KOPT-K1 (cell line): ENCODE results near the gene SYT7.

Experiments used
- H3K27ac ChIP-seq: fragments of 200-600 bp; sonication (generic); 2 replicates; pipeline ENCODE4 v1.5.1; 2016; ENCODE audit warnings: antibody characterized with exemption, mild to moderate bottlenecking, low read depth, low read length; ENCODE audit not compliant: poor library complexity, severe bottlenecking
- H3K36me3 ChIP-seq: fragments of 200-600 bp; sonication (generic); 2 replicates; pipeline ENCODE4 v1.5.1; 2017; ENCODE audit warnings: antibody characterized with exemption, mild to moderate bottlenecking, low read length, moderate library complexity; ENCODE audit not compliant: insufficient read depth
- H3K9me3 ChIP-seq: fragments of 200-600 bp; sonication (generic); 2 replicates; pipeline ENCODE4 v1.5.1; 2017; ENCODE audit warnings: antibody characterized with exemption, low read length, mild to moderate bottlenecking; ENCODE audit not compliant: insufficient read depth, poor library complexity, severe bottlenecking

SYT7 gene

DNA sequence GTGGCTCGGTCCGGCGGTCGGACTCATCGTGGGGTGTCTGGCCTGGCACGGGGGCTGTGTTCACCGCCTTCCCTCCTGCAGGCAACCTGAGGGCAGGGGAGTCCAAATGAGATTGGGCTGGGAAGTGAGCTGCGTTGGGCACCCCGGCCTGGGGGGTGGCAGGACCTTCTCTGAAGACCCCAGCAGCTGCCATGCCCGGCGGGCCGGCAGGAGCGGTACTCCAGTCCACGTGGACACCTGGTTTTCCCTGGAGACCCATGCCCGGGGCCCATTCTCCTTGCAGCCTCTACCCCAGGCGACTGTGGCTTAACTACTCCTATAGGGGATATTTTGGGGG, 47.9 kb downstream of the SYT7 start:
- Histone ChIP-seq H3K9me3 (no peaks in the 10 kb centered on the region), H3K36me3 (no peaks in the 10 kb centered on the region), H3K27ac (no peak overlapping the region)

DNA sequence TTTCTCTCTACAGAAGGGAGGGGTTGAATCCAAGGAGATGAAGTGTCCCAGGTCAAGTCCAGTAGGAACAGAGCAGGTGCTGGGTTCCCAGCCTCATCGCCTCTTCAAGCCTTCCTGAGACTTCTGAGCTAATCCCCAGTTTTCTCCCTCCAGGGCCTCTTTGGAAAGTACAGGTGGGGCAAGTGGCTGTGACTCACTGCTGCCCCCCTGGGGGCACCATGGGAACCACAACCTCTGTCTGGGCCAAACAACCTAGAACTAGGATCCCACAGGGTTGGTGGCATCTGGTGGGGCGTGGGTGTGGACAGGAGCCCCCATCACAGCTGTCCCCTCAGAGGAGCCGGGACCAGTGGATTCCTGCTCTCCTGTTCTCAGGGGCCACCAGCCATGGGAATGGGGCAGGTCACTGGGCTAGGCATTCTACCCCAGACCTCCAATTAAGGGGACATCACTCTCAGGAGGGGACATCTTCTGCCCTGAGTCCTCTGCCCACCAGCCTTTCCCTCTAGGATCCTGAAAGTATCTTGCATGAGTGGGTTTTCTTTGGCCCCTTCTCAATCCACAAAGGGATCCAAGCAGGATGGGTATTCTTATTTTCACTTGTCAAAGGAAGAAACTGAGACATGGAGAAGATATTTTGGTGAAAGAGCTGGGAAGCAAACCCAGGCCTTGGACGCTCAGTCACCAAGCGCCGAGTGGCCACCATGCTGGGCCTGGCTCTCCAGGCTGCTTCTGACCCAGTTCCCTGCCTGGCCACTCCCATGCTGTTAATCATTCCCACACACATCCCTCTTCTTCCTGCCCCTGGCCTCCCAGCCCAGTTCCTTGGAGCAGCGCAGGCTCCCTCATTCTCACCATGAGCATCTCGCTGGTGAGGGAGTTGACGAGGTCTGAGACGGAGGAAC, 48.5 kb downstream of the SYT7 start:
- H3K9me3 ChIP-seq = no peaks in the 10 kb centered on the region
- no peaks in the 10 kb centered on the region for H3K36me3 ChIP-seq
- no peak overlapping the region for H3K27ac ChIP-seq

DNA sequence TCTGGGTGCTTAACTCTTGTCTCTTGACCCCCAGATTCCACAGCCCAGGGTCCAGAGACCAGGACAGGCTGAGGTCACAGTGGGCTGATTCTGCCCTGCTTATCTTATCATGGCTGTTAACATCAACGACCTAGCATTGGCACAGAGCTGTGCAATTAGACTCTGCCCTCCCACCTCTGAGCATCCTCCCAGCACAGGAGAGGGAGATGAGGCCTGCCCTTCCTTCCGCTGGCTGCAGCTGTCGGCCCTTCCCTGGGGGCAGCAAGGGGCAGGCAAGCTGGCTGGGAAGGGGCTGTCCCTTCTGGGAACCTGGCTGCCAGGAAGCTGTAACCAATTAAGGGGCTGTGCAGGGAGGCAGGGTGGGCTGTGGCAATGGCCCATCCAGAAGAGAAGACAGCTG, 49.8 kb downstream of the SYT7 start:
- H3K9me3 ChIP-seq = no peaks in the 10 kb centered on the region
- H3K27ac ChIP-seq = no peak overlapping the region
- H3K36me3 ChIP-seq = no peaks in the 10 kb centered on the region

DNA sequence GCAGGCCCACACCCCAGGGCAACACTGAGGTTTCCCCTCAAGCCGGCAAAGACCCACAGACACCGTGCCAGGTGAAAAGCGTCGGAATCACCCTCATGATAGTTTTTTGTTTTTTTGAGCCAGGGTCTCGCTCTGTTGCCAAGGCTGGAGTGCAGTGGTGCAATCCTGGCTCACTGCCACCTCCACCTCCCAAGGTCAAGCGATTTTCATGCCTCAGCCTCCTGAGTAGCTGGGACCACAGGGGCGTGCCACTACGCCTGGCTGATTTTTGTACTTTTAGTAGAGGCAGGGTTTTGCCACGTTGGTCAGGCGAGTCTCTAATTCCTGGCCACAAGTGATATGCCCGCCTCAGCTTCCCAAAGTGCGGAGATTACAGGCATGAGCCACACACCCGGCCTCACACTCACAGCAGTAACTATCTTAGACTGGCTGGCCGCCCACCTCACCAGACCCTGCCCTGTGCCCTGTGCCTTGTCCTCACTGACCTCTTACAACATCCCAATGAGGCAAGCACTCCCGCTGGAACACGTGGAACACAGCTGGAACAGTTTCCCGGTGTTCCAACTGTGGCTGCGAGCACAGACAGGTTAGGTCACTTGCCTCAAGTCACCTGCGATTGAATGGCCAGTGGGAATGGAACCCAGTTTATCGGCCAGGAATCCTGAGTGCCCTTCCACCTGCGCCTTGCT, 51.2 kb downstream of the SYT7 start:
- Histone ChIP-seq H3K27ac (no peak overlapping the region), H3K36me3 (no peaks in the 10 kb centered on the region), H3K9me3 (no peaks in the 10 kb centered on the region)

DNA sequence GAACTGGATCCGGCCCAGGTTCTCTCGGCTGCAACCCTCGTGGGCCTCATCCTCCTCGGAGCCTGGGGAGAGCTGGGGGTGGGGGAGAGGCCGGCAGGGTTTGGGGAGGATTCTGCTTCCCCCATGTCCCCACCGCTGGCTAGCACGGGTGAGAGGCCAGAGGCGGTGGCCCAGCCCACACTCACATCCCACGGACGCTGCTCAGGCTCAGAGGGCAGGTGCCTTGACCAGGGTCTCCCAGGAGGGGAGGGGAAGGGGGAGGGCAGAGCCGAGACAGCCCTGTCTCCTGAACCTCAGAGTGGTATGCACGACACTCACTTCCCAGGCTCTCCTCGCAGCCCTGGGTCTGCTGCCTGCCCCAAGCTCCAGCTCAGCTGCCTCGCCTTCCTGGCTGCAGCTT, 52.8 kb downstream of the SYT7 start:
- Histone ChIP-seq H3K27ac (no peak overlapping the region), H3K9me3 (no peaks in the 10 kb centered on the region), H3K36me3 (no peaks in the 10 kb centered on the region)

DNA sequence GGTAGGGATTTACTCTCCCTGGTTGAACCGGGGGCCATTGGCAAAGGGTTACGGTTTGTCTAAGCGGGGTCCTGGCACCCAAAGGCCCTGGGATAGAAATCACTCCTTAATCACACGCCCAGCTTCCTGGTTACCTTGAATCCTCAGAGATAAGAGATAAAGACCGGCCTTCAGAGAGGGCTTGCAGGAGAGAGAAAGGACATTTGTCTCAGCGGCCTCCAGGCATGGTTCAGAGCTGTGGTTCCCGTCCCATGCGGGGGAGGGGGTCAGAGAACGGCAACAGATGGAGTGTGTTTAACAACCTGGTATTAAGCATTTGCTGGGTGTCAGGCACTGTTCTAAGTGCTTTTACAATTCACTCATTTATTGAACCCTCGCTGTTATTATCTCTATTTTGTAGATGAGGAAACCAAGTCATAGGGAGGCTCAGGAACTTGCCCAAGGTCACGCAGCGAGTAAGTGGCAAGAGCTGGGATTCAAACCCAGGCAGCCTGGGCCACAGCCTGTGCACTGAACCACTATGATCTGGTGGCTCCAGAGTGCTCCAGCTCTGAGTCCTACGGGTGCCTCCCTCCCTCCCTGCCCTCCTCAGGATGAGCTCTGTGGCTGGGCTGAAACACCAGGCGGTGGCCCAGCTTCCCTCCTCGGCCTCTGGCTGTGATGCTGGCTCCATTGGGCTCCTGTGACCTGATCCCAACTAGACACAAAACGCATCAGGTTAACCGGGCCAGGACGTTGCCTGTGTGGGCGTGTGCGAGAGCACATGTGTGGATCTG, 53.7 kb downstream of the SYT7 start:
- Histone ChIP-seq H3K36me3 (no peaks in the 10 kb centered on the region), H3K9me3 (no peaks in the 10 kb centered on the region), H3K27ac (no peak overlapping the region)

DNA sequence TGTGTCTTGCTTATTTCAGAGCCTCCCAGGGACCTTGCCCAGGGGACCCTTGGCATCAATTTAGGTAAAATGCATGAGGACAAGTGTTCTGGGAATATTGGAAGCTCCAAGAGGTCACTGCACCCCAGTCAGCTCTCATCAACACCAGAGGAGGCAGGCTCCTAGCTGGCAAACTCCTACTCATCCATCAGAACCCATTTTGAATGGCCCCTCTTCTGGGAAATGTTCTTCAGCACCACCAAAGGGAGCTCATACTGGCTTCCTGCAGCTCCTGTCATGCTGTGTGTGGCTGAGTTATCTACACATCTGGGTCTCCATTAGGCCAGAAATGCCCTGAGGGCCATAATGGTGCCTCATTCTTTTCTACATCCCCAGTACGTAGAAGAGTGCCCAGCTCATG, 54.6 kb downstream of the SYT7 start:
- H3K27ac ChIP-seq = no peak overlapping the region
- H3K36me3 ChIP-seq = no peaks in the 10 kb centered on the region
- no peaks in the 10 kb centered on the region for H3K9me3 ChIP-seq

DNA sequence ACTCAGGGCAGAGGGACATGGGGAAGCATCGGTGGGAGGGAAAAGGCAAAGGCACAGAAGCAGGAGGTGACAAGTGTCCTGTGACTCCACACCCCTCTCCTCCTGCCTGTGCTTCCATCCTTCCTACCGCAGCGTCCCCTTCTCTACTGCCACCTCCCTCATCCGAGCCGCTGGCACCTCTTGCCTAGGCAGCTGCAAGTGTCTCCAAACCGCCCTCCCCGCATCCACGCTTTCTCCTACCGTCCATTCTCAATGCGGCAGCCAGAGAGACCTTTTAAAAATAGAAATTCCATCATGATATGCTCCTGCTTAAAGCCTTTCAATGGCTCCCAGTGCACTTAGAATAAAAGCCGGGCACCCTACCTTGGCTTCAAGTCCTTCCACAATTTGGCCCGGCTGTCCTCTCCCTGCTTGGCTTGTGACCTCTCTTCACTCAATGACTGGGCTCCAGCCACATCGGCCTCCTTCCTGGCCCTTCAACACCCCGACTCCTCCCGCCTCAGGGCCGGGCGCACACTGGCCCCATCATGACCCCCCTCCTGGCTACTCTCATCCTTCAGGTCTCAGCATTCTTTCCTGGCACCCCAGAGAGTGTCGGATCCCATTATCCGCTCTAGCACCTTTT, 55.8 kb downstream of the SYT7 start:
- Histone ChIP-seq H3K9me3 (no peaks in the 10 kb centered on the region), H3K36me3 (no peaks in the 10 kb centered on the region), H3K27ac (no peak overlapping the region)

DNA sequence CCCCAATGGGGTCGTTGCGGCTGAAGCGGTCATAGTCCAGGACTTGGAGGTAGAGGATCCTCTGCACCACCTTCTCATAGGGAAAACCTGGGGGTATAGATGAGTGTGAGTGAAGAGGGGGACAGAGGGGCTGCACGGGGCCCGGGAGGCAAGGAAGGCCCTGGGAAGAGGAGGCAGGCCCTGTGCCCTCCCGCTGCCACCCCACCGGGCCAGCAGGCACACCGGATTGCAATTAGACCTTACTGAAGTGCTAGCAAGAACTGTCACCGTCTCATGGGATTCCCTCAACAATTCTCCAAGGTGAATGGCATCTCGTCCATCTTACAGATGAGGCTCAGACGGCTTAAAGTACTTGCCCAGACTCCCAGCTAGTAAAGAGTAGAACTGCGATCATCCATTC, 56.4 kb downstream of the SYT7 start:
- H3K36me3 ChIP-seq = no peaks in the 10 kb centered on the region
- H3K9me3 ChIP-seq = no peaks in the 10 kb centered on the region
- H3K27ac ChIP-seq = no peak overlapping the region

DNA sequence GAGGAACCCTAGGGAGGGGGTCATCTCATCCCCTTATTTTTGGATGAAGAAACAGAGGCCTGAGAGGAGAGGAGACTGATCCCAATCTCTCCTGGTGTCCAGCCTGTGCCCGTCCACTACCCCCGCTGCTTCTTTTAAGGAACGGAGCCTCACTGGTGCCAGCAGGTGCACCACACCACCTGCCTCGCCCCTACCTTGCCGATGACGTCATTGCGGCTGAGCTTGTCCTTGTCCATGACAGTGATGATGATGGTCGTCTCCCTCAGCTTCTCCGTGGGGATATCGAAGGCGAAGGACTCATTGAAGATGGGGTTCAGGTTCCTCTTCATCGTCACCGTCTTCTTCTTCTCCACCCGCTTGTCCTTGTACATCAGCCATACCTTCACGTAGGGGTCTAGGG, 58.0 kb downstream of the SYT7 start:
- Histone ChIP-seq H3K27ac (no peak overlapping the region), H3K9me3 (no peaks in the 10 kb centered on the region), H3K36me3 (no peaks in the 10 kb centered on the region)

DNA sequence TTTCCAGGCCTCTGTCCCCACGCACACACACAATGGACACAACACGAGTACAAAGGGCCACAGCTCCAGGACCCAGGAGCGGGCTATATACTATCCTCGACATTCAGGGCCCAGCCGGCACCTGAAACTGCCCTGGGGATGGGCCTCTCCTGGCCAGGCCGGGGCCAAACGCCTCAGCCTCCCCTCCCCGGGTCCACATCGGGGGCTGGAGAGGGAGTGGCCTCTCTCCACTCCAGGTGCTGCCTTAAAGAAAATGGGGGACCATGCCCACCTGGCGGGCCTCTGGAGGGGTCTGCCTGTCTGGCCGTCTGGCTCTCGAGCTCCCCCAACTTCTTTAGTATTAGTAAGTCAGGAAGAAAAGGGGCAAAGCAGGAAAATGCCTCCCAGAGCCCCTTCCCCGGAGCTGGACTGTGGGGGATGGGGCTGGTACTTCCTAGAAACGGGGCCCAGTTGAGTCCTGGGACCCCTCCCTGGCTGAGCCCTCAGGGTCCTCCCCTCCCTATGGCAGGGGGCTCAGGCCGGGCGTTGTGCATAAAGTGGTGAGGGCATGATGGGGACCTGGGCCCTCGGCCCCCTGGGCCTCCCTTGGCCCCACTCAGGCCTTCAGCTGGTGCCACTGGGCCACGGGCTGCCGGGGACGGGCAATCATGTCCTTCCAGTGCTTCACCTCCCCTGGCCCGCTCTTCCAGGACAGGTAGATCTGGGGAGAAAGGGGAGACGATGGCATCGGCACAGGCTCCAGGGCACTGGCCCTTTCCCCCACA, 62.7 kb downstream of the SYT7 start:
- Histone ChIP-seq H3K27ac (no peak overlapping the region), H3K9me3 (no peaks in the 10 kb centered on the region), H3K36me3 (no peaks in the 10 kb centered on the region)

DNA sequence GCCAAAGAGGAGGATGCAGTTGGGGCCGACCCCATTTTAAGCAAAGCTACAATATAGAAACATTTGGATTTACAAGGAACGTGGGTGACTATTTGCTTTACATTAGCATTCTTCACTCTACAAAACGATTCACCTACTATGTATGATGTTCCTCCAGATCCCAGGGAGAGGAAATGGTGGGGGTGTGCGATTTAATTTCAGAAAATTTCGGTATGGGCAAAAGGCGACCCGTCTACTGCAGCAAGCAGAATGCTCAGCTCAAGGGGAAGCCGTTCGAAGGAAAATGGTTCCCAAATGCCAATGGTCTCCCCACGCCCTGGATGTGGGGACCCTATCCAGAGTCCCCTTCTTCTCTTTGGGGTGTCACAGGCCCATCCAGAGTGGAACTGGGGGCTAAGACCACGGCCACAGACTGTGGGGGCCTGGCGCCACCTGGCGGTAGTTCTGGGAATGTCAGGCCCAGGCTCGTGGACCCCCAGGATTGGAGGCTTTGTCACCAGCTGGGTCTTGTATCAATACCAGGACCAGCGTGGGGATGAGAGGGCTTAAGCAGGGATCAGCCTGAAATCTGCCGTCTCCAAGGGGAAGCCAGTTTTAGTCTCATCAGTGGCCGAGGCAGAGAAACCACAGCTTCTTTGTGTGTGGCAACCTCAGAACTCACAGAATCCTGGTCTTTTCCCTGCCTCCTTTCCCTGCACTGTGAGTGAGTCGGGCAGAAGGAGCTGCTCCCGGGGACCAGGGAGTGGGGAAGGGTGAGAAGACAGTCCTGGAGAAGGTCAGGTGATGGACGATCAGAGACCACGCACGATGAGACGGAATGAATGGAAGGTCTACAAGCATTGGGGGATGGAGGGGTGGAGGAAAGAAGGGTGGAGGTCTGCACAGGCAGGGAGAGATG, 64.0 kb downstream of the SYT7 start:
- H3K9me3 ChIP-seq = no peaks in the 10 kb centered on the region
- no peak overlapping the region for H3K27ac ChIP-seq

DNA sequence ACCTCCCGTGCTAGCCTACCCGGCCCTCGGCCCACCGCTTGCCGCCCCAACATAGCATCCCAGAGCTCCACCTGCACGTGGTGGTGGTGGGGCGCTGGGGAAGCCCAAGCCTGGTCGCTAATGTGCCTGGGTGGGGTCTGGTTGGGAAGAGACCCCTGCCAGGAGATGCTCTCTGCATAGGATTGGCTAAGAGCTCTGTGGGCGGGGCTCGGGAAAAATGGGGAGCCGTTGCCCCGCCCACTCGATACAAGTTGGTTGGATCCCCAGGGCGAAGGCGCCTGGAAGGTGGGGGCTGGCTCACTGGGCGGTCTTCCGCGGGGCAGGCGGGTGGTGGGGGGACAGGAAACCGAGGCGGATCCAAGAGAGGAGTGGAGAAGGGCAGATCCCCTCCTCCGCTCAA, 64.7 kb downstream of the SYT7 start:
- H3K9me3 ChIP-seq = no peaks in the 10 kb centered on the region
- H3K27ac ChIP-seq = no peak overlapping the region
- H3K36me3 ChIP-seq = no peaks in the 10 kb centered on the region

More for the DNA sequence above, 64.0 kb downstream of the SYT7 start:
- H3K36me3 ChIP-seq = no peaks in the 10 kb centered on the region

DNA sequence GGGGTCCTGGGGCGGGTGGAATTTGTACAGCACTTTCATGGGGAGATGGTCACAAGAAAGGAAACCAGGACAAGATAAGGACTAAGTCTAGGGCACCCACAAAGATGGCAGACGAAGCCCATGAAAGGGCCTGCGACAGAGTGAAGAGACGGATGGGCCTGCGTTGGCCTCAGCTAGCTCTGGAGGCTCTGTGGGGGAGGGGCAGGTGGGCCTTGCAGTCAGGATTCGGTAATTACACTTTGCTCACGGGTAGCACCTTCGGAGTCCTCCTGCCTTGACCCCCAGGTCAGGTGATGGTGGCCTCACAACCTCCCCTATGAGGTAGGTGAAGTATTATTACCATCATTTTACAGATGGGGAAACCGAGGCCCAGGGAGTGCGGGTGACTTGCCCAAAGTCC, 65.2 kb downstream of the SYT7 start:
- Histone ChIP-seq H3K9me3 (no peaks in the 10 kb centered on the region), H3K36me3 (no peaks in the 10 kb centered on the region), H3K27ac (no peak overlapping the region)
